Thoracic aorta (tissue), 2 donors: ENCODE data around the gene VPS39. TPM values are rescaled to one million over a fixed set of nuclear protein-coding genes. Genes with fewer than 3 reads are reported as not detected.

Source experiments
- ATAC-seq: fragments of 150-250 bp; one replicate; pipeline ENCODE4 v1.8.0; 2017; ENCODE audit warnings: low read depth; ENCODE audit not compliant: insufficient number of reproducible peaks, low FRiP score
- DNase-seq: peaks from one replicate; pipeline ENCODE4 v3.0.0-alpha.2; 2020; ENCODE audit warnings: low spot score
- H3K27ac ChIP-seq, 2 donors: fragments of 200-600 bp; sonication (generic); 1 replicate in 1 of 2; 2 replicates in 1 of 2; pipeline ENCODE4 v1.5.1; 2016; ENCODE audit warnings: mild to moderate bottlenecking in 2 of 2, moderate library complexity in 2 of 2
- H3K27me3 ChIP-seq: fragments of 200-600 bp; sonication (generic); replicated peaks from 2 replicates; pipeline ENCODE4 v1.6.0; 2016; ENCODE audit warnings: mild to moderate bottlenecking; ENCODE audit not compliant: insufficient read depth
- H3K36me3 ChIP-seq: fragments of 200-600 bp; sonication (generic); one replicate; pipeline ENCODE4 v1.5.1; 2016
- H3K4me1 ChIP-seq, 2 donors: fragments of 200-600 bp; sonication (generic); 1 replicate in 1 of 2; 2 replicates in 1 of 2; pipeline versions ENCODE4 v1.5.1 to v1.6.0; 2016; ENCODE audit warnings: low read depth in 2 of 2, mild to moderate bottlenecking in 1 of 2; ENCODE audit not compliant: control insufficient read depth in 1 of 2
- H3K4me3 ChIP-seq: fragments of 200-600 bp; sonication (generic); 2 replicates; pipeline ENCODE4 v1.5.1; 2016; ENCODE audit warnings: mild to moderate bottlenecking
- H3K9me3 ChIP-seq: fragments of 200-600 bp; sonication (generic); 2 replicates; pipeline ENCODE4 v1.5.1; 2016
- CTCF ChIP-seq: fragments of 200-600 bp; sonication (generic); IDR thresholded peaks from one replicate; pipeline ENCODE4 v1.5.1; 2019; ENCODE audit warnings: antibody characterized with exemption
- total RNA-seq, 2 donors: library from RNA; depleted of rRNA; stranded (reverse); fragments of >200 nt; gene quantifications; one replicate each; pipeline versions ENCODE4 v1.1.0 to v1.2.3, GENCODE V29; 2016

Gene VPS39
- total RNA-seq, 2 donors from 2014 or later, result 89.9 to 156 TPM

DNA sequence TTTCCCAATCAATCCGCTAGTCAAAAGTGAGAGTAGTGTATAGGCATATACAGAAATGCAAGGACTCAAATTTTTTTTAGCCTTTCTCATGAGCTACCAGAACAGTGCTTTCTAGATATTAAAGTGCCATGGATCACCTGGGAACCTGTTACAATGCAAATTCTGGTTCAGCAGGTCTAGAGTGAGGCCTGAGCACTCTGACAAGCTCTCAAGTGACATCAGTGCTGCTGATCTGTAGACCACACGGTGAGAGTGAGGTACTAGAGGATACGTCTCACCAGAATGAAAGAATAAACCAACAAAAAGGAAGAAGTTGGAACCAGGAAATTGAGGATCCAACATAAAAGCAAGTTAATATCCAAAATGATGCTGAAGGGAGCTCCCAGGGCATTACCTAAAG is 97.7 kb downstream of the VPS39 start:
- H3K9me3 ChIP-seq, result no peaks in the 10 kb centered on the region
- ATAC-seq (no peak), DNase-seq (no peak)
- no peak for TF ChIP-seq CTCF
- no peak overlapping the region for H3K27ac ChIP-seq
- no peaks in the 10 kb centered on the region for H3K36me3 ChIP-seq
- H3K27me3 ChIP-seq, result no peaks in the 10 kb centered on the region
- H3K4me1 ChIP-seq, result no peaks in the 10 kb centered on the region
- H3K4me3 ChIP-seq, result no peak overlapping the region

DNA sequence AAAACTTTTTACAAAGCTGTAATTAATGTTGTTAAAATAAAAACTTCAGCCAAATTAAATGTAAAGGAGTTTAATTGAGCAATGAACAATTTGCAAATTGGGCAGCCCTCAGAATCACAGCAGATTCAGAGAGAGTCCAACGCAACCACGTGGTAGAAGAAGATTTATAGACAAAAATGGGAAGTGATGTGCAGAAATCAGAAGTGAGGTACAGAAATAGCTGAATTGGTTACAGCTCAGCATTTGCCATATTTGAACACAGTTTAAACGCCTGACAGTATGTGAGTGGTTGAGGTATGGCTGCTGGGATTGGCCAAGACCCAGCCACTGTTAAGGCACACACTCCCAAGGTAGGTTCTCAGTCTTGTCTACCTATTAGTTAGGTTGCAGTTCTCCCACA is 99.3 kb downstream of the VPS39 start:
- no peak for TF ChIP-seq CTCF
- DNase-seq (no peak), ATAC-seq (no peak)
- no peaks in the 10 kb centered on the region for H3K9me3 ChIP-seq
- no peak overlapping the region for H3K4me3 ChIP-seq
- H3K36me3 ChIP-seq, result no peaks in the 10 kb centered on the region
- H3K4me1 ChIP-seq, result no peaks in the 10 kb centered on the region
- no peaks in the 10 kb centered on the region for H3K27me3 ChIP-seq
- H3K27ac ChIP-seq, result no peak overlapping the region

Other genes with a start within 250 kb of the VPS39 start
- gene EHD4, start 235.7 kb downstream of the VPS39 start, total RNA-seq, result 10 to 100 TPM; 43.6 to 48.1 TPM
- gene PLA2G4E, start 187.3 kb downstream of the VPS39 start, total RNA-seq, result not detected
- gene PLA2G4D, start 113.7 kb downstream of the VPS39 start, total RNA-seq, result not detected
- gene PLA2G4F, start 51.7 kb downstream of the VPS39 start, total RNA-seq, result under 1 TPM; 0.27 to 0.78 TPM
- 10 to 100 TPM; 32.0 to 78.8 TPM for gene GANC, start 64.9 kb upstream of the VPS39 start, total RNA-seq
- gene TMEM87A, start 65.1 kb upstream of the VPS39 start, total RNA-seq, result 10 to 100 TPM; 39.8 to 94.4 TPM
- 10 to 100 TPM; 19.8 to 37.0 TPM for gene CAPN3, start 151.2 kb upstream of the VPS39 start, total RNA-seq